B cell (primary cell): ENCODE results near the gene RAB5B. TPM values are rescaled to one million over a fixed set of nuclear protein-coding genes. Genes with fewer than 3 reads are reported as not detected.

ENCODE experiments used
- ATAC-seq: fragments of 200-7000 bp; cut with Tn5 transposase; one replicate; pipeline ENCODE4 v1.10.0; 2021; ENCODE audit warnings: low read depth, mild to moderate bottlenecking, moderate number of reproducible peaks, moderate library complexity
- CTCF ChIA-PET: fragments of 350-600 bp; sonication (Branson Sonifier 250); formaldehyde crosslinking; loops from one replicate; lab custom pipeline; 2021; ENCODE audit warnings: antibody characterized with exemption, inconsistent platforms; lab: Charles Lee
- POLR2A ChIA-PET: fragments of 350-600 bp; sonication (Branson Sonifier 250); formaldehyde crosslinking; loops from one replicate; lab custom pipeline; 2021; ENCODE audit warnings: antibody characterized with exemption; lab: Charles Lee
- DNase-seq: peaks from one replicate; pipeline ENCODE4 v3.0.0; 2013
- H2AFZ ChIP-seq: 2 replicates; pipeline ENCODE4 v1.6.1; 2012; ENCODE audit warnings: mild to moderate bottlenecking, low read depth, low read length; ENCODE audit not compliant: insufficient read depth, poor library complexity, severe bottlenecking
- H3K27ac ChIP-seq, 2 donors: 1 replicate in 1 of 2; 2 replicates in 1 of 2; pipeline ENCODE4 v1.5.1; 2012 to 2013; ENCODE audit warnings: low read length in 2 of 2, mild to moderate bottlenecking in 2 of 2, moderate library complexity in 1 of 2
- H3K27me3 ChIP-seq, 4 experiments: fragments of 200-600 bp in 1 of 4; sonication (generic) in 1 of 4; replicated peaks in 1 of 4; 1 replicate in 2 of 4; 2 replicates in 2 of 4; pipeline versions ENCODE4 v1.6.1 to v1.7.0; 2013 to 2016; ENCODE audit warnings: low read length in 3 of 4, mild to moderate bottlenecking in 2 of 4, mixed read lengths in 1 of 4, moderate library complexity in 1 of 4; ENCODE audit not compliant: insufficient read depth in 4 of 4, control insufficient read depth in 3 of 4; ENCODE audit errors: control extremely low read depth in 1 of 4
- H3K36me3 ChIP-seq, 2 experiments: replicated peaks in 1 of 2; 1 replicate in 1 of 2; 2 replicates in 1 of 2; pipeline versions ENCODE4 v1.6.1 to v1.7.1; 2013; ENCODE audit warnings: low read length in 1 of 2; ENCODE audit not compliant: insufficient read depth in 2 of 2, control insufficient read depth in 1 of 2; ENCODE audit errors: control extremely low read depth in 1 of 2, extremely low read depth in 1 of 2
- H3K4me1 ChIP-seq, 2 donors: fragments of 200-600 bp in 1 of 2; sonication (generic) in 1 of 2; 1 replicate in 1 of 2; 2 replicates in 1 of 2; pipeline versions ENCODE4 v1.5.1 to v1.6.1; 2013 to 2017; ENCODE audit warnings: low read length in 2 of 2; ENCODE audit not compliant: control insufficient read depth in 2 of 2, insufficient read depth in 2 of 2
- H3K4me2 ChIP-seq: replicated peaks from 2 replicates; pipeline ENCODE3; 2012; ENCODE audit warnings: mild to moderate bottlenecking, low read depth, low read length; ENCODE audit not compliant: poor library complexity, severe bottlenecking
- H3K4me3 ChIP-seq, 5 experiments: fragments of 200-600 bp in 1 of 5; sonication (generic) in 1 of 5; 1 replicate in 3 of 5; 2 replicates in 2 of 5; pipeline versions ENCODE4 v1.5.1 to v1.7.0; 2011 to 2016; ENCODE audit warnings: low read length in 4 of 5, mild to moderate bottlenecking in 4 of 5, low read depth in 2 of 5, control low read depth in 1 of 5, moderate library complexity in 1 of 5; ENCODE audit not compliant: insufficient read depth in 1 of 5; ENCODE audit errors: control extremely low read depth in 1 of 5, extremely low read depth in 1 of 5
- H3K79me2 ChIP-seq: fragments of 200-600 bp; sonication (generic); one replicate; pipeline ENCODE4 v1.6.0; 2016; ENCODE audit warnings: low read length; ENCODE audit not compliant: control insufficient read depth, insufficient read depth
- H3K9ac ChIP-seq: fragments of 200-600 bp; sonication (generic); 2 replicates; pipeline ENCODE4 v1.6.1; 2017; ENCODE audit warnings: mild to moderate bottlenecking, low read length, moderate library complexity
- H3K9me3 ChIP-seq, 3 donors: one replicate each; pipeline versions ENCODE4 v1.6.1 to v1.7.1; 2013; ENCODE audit warnings: low read length in 2 of 3; ENCODE audit not compliant: control insufficient read depth in 2 of 3, insufficient read depth in 1 of 3; ENCODE audit errors: control extremely low read depth in 1 of 3
- H4K20me1 ChIP-seq: 2 replicates; pipeline ENCODE4 v1.6.0; 2012; ENCODE audit warnings: mild to moderate bottlenecking, low read length; ENCODE audit not compliant: insufficient read depth, control insufficient read depth, poor library complexity, severe bottlenecking
- H3K27ac Mint-ChIP-seq: one replicate; pipeline ENCODE4 v1.8.0; 2021; ENCODE audit warnings: mixed read lengths
- H3K27me3 Mint-ChIP-seq: one replicate; pipeline ENCODE4 v1.8.0; 2021; ENCODE audit warnings: mixed read lengths
- H3K4me1 Mint-ChIP-seq: one replicate; pipeline ENCODE4 v1.8.0; 2021; ENCODE audit warnings: mixed read lengths
- H3K4me3 Mint-ChIP-seq: one replicate; pipeline ENCODE4 v1.8.0; 2021; ENCODE audit warnings: mixed read lengths
- H3K9me3 Mint-ChIP-seq: one replicate; pipeline ENCODE4 v1.8.0; 2022; ENCODE audit warnings: mixed read lengths; ENCODE audit not compliant: insufficient read depth
- EZH2 ChIP-seq: IDR thresholded peaks from 2 replicates; pipeline ENCODE4 v1.6.1; 2012; ENCODE audit warnings: borderline replicate concordance, low read depth, mild to moderate bottlenecking, moderate library complexity, low read length; ENCODE audit not compliant: insufficient read depth, poor library complexity, severe bottlenecking
- WGBS: methylation state at CpG from one replicate; pipeline ENCODE4 v1.1.5; 2013; ENCODE audit warnings: missing lambda C conversion rate; ENCODE audit not compliant: insufficient coverage; 5-methylcytosine and 5-hydroxymethylcytosine counted together
- intact Hi-C: fragments of 100-400 bp; cut with micrococcal nuclease; formaldehyde crosslinking; loops from one replicate; pipeline ENCODE4 v1.10.0; 2022
- polyA plus RNA-seq: library from polyadenylated mRNA; depleted of rRNA; stranded (reverse); fragments of >200 nt; gene quantifications from 2 replicates; pipeline ENCODE4 v1.2.3, GENCODE V29; 2012
- total RNA-seq, 2 donors: library from RNA; stranded (reverse); fragments of 120-200 nt in 1 of 2; gene quantifications; 1 replicate in 1 of 2; 2 replicates in 1 of 2; pipeline versions ENCODE4 v1.2.3 to v1.2.4, GENCODE V29; 2013 to 2022
- TF ChIP-seq, protein P1 (sequence below): fragments of 200-600 bp; IDR thresholded peaks from one replicate; pipeline ENCODE4 v1.8.0; 2022; ENCODE audit warnings: antibody characterized with exemption, mild to moderate bottlenecking

Gene RAB5B
- total and polyA plus RNA-seq, 2 donors (not counting 1 experiment from before 2014, with no cell fraction given): 42.1 to 111 TPM

GRCh38 chr12:56004211-56004610, 30.3 kb downstream of the RAB5B start:
- no peaks in the 10 kb centered on the region for H3K36me3 ChIP-seq
- DNase-seq (no peak), ATAC-seq (no peak)
- TF ChIP-seq EZH2: no peak
- Mint-ChIP-seq H3K27me3 (no peaks in the 10 kb centered on the region), H3K4me1 (peaks cover 14% of the 10 kb centered on the region), H3K27ac (no peak overlapping the region), H3K4me3 (peak overlapping the region; percentile 19), H3K9me3 (no peaks in the 10 kb centered on the region)
- intact Hi-C loops: no loop called here
- no peaks in the 10 kb centered on the region for H3K27me3 ChIP-seq
- CTCF ChIA-PET: no interaction called here
- no peak overlapping the region for H3K9ac ChIP-seq
- H4K20me1 ChIP-seq: no peaks in the 10 kb centered on the region
- H3K27ac ChIP-seq: no peak overlapping the region
- WGBS: 97% methylated on average over 10 of the region's 10 CpGs
- H3K4me1 ChIP-seq: peaks cover 5 to 11% of the 10 kb centered on the region in 2 donors
- H3K4me2 ChIP-seq: no peak overlapping the region
- POLR2A ChIA-PET: interaction anchor here (0.6 kb wide), 1 partner anchor 186 kb away, joined by 5 read pairs; no protein-coding TSS in a partner anchor
- no peak overlapping the region for H2AFZ ChIP-seq
- no peaks in the 10 kb centered on the region for H3K9me3 ChIP-seq
- H3K79me2 ChIP-seq: no peaks in the 10 kb centered on the region
- no peak overlapping the region for H3K4me3 ChIP-seq

- 2% methylated on average over 24 of the region's 44 CpGs for WGBS
- H3K27me3 Mint-ChIP-seq: no peaks in the 10 kb centered on the region
- H3K9me3 ChIP-seq: no peaks in the 10 kb centered on the region
- peak overlapping the region; percentile 99 for H2AFZ ChIP-seq
- peaks cover 14% of the 10 kb centered on the region for H3K4me1 Mint-ChIP-seq
- peak; percentile 69 for DNase-seq
- TF ChIP-seq, protein P1, sequence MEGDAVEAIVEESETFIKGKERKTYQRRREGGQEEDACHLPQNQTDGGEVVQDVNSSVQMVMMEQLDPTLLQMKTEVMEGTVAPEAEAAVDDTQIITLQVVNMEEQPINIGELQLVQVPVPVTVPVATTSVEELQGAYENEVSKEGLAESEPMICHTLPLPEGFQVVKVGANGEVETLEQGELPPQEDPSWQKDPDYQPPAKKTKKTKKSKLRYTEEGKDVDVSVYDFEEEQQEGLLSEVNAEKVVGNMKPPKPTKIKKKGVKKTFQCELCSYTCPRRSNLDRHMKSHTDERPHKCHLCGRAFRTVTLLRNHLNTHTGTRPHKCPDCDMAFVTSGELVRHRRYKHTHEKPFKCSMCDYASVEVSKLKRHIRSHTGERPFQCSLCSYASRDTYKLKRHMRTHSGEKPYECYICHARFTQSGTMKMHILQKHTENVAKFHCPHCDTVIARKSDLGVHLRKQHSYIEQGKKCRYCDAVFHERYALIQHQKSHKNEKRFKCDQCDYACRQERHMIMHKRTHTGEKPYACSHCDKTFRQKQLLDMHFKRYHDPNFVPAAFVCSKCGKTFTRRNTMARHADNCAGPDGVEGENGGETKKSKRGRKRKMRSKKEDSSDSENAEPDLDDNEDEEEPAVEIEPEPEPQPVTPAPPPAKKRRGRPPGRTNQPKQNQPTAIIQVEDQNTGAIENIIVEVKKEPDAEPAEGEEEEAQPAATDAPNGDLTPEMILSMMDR: no peak
- TF ChIP-seq EZH2: no peak
- no peaks in the 10 kb centered on the region for H4K20me1 ChIP-seq
- ATAC-seq: peak; percentile 91
- peak overlapping the region; percentile 80 for H3K27ac Mint-ChIP-seq
- ChIA-PET CTCF (interaction anchor here (1.0 to 2.5 kb wide), 5 partner anchors 12 to 39 kb away, joined by 4 to 18 read pairs (median 4); partner anchors contain the start of gene SUOX), POLR2A (interaction anchor here (0.6 to 1.7 kb wide), 11 partner anchors 33 to 1511 kb away, joined by 3 to 10 read pairs (median 4); partner anchors contain the start of genes DGKA, ORMDL2, PA2G4 and RAB5B)
- intact Hi-C loops: loop anchor here (1.0 to 2.0 kb wide), 4 partner anchors 33 to 179 kb away; partner anchors contain the start of genes DNAJC14, PA2G4 and RPS26
- no peaks in the 10 kb centered on the region for H3K9me3 Mint-ChIP-seq
- H3K79me2 ChIP-seq: no peaks in the 10 kb centered on the region
- H3K27ac ChIP-seq: peak overlapping the region; percentile 4 to 64
- peaks cover 5 to 11% of the 10 kb centered on the region in 2 donors for H3K4me1 ChIP-seq
- peak overlapping the region; percentile 31 to 81 (median 62) for H3K4me3 ChIP-seq
- H3K4me3 Mint-ChIP-seq: peak overlapping the region; percentile 91
- H3K27me3 ChIP-seq: no peaks in the 10 kb centered on the region
- H3K9ac ChIP-seq: peak overlapping the region; percentile 73
- peak overlapping the region; percentile 91 for H3K4me2 ChIP-seq
- H3K36me3 ChIP-seq: no peaks in the 10 kb centered on the region
Observed at GRCh38 chr12:56007564-56008559, 34.0 kb downstream of the RAB5B start.
